Uterine smooth muscle cell (primary cell): ENCODE data around the gene SPTB. TPM values are rescaled to one million over a fixed set of nuclear protein-coding genes. Genes with fewer than 3 reads are reported as not detected.

Experiments
- total RNA-seq: library from RNA; depleted of rRNA; stranded (reverse); fragments of >200 nt; gene quantifications from 2 replicates; pipeline ENCODE4 v1.2.3, GENCODE V29; 2014

The SPTB gene
- total RNA-seq = under 0.01 TPM in 2 replicates

DNA sequence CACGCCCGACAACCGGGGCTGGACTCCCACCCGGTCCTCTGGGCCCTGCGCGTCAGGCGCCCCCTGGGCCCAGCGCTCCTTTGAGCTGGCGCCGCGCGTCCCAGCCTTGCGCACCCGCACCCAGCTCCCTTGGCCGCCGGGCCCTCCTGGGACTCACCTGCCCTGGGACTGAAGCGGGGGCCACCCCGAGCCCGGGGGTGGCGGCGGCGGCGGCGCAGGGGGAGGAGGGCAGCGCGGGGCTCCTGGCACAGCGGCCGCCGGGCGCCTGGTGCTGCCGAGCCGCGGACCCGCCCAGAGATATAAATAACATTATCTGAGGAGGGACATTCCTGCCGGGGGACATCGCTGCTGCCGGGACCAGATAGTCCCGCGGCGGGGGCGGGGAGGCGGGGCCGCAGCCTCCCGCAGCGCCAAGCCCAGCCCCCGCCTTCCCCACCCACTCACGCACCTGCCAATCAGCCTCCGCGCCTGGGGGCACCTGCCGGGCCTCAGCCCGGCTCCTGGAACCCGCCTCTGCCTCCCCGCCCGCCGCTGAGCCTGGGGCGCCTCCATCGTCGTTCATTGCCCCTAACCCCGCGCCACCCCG lies at the start of gene SPTB:
Gene SPTB, minus strand, starts transcription at position 273 of the 586 bp plus-strand sequence. CDS start 56,813 bp downstream, outside the sequence.

DNA sequence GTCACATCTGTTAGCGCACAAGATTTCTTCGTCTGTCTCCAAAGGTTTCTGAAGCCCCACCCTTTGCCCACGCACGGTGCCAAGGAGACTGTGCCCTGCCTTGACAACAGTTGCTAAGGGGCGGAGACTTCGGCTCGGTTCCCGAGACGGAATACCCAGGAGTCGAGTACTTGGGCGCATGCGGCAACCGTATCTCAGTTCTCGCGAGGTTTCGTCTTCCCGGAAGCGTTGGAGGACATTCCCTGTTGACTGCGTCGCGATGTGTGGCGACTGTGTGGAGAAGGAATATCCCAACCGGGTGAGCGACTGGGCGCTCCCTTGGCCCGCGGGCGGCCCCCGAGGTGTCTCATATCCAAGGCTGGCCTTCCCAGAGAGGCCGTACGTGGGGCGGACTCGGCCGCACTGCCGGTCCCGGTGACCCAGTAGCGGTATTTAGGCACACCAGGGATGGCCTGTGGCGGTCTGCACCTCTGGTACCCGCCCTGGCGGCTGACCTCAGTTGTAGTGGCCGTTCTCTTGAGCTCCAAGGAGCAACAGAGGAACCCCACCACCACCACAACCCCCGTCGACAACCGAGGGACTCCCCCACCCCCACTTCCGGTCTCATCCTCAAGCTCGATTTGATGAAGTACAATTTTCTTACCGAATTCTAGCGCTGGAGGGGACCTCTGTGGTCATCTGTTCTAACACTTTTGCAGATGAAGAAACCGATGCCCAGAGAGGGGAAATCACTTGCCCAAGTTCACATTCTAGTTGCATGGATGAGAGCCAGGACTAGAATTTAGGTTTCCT lies 34.7 kb upstream of the SPTB start, which contains the start of gene CHURC1:
Gene CHURC1, plus strand, starts transcription at position 219 of the 792 bp plus-strand sequence. Its CDS starts 41 bp downstream, at position 260.

GRCh38 chr14:64704143-64704742 lies 175.5 kb downstream of the SPTB start, which contains the start of gene PLEKHG3:
Gene PLEKHG3 (plus strand): TSS chr14:64704424. CDS start chr14:64727632, 23,208 bp downstream.

Other genes with a start within 250 kb of the SPTB start
- 2.1 and 3.3 TPM in 2 replicates for gene PLEKHG3, start 175.5 kb downstream of the SPTB start, total RNA-seq
- 44.2 and 83.7 TPM in 2 replicates for gene CHURC1, start 34.5 kb upstream of the SPTB start, total RNA-seq
- gene GPX2, start 62.8 kb upstream of the SPTB start, total RNA-seq = not detected in 2 replicates
- gene RAB15, start 92.4 kb upstream of the SPTB start, total RNA-seq = 1.5 and 2.7 TPM in 2 replicates
- gene FNTB, start 107.0 kb upstream of the SPTB start, total RNA-seq = 9.6 and 11.1 TPM in 2 replicates
- 33.2 and 34.5 TPM in 2 replicates for gene MAX, start 222.6 kb upstream of the SPTB start, total RNA-seq